Mesendoderm (in vitro differentiated cells): ENCODE data around the gene ZNF778.

Experiments
- DNase-seq: peaks from one replicate; pipeline ENCODE4 v3.0.0; 2013
- H2AK5ac ChIP-seq: 2 replicates; pipeline ENCODE4 v1.6.1; 2013; ENCODE audit warnings: low read length, inconsistent platforms
- H2BK120ac ChIP-seq: 2 replicates; pipeline ENCODE4 v1.6.1; 2013; ENCODE audit warnings: low read depth, mild to moderate bottlenecking, low read length, moderate library complexity, mixed read lengths
- H2BK15ac ChIP-seq: replicated peaks from 2 replicates; pipeline ENCODE4 v1.6.1; 2013; ENCODE audit warnings: low read depth, mild to moderate bottlenecking, moderate library complexity
- H2BK5ac ChIP-seq: 2 replicates; pipeline ENCODE4 v1.6.1; 2013; ENCODE audit warnings: low read length, inconsistent platforms
- H3K18ac ChIP-seq: 2 replicates; pipeline ENCODE4 v1.6.1; 2013; ENCODE audit warnings: mild to moderate bottlenecking, low read length, mixed read lengths
- H3K23ac ChIP-seq: one replicate; pipeline ENCODE4 v1.6.1; 2013; ENCODE audit warnings: low read length
- H3K27ac ChIP-seq: 2 replicates; pipeline ENCODE4 v1.5.1; 2013; ENCODE audit warnings: low read depth, mild to moderate bottlenecking, inconsistent platforms, low read length, moderate library complexity
- H3K27me3 ChIP-seq: 2 replicates; pipeline ENCODE4 v1.6.1; 2013; ENCODE audit warnings: low read length, control low read depth, mild to moderate bottlenecking, inconsistent platforms; ENCODE audit not compliant: insufficient read depth, poor library complexity
- H3K36me3 ChIP-seq: 2 replicates; pipeline ENCODE4 v1.6.1; 2013; ENCODE audit warnings: low read length, inconsistent platforms; ENCODE audit not compliant: control insufficient read depth, insufficient read depth
- H3K4ac ChIP-seq: one replicate; pipeline ENCODE4 v1.6.1; 2013; ENCODE audit warnings: low read depth, mild to moderate bottlenecking, low read length, moderate library complexity
- H3K4me1 ChIP-seq: 2 replicates; pipeline ENCODE4 v1.6.1; 2013; ENCODE audit warnings: low read depth, low read length, inconsistent platforms; ENCODE audit not compliant: control insufficient read depth
- H3K4me2 ChIP-seq: 2 replicates; pipeline ENCODE4 v1.6.1; 2013; ENCODE audit warnings: low read length
- H3K4me3 ChIP-seq: 2 replicates; pipeline ENCODE4 v1.5.1; 2013; ENCODE audit warnings: mild to moderate bottlenecking, low read length
- H3K56ac ChIP-seq: one replicate; pipeline ENCODE4 v1.6.1; 2013; ENCODE audit warnings: low read length
- H3K79me1 ChIP-seq: 2 replicates; pipeline ENCODE4 v1.6.1; 2013; ENCODE audit warnings: low read length, inconsistent platforms
- H3K79me2 ChIP-seq: 2 replicates; pipeline ENCODE4 v1.6.1; 2013; ENCODE audit warnings: mild to moderate bottlenecking, low read length; ENCODE audit not compliant: control insufficient read depth, insufficient read depth
- H3K9ac ChIP-seq: 2 replicates; pipeline ENCODE4 v1.6.1; 2013; ENCODE audit warnings: low read length, inconsistent platforms
- H4K5ac ChIP-seq: one replicate; pipeline ENCODE4 v1.6.1; 2013; ENCODE audit warnings: low read length
- H4K8ac ChIP-seq: one replicate; pipeline ENCODE4 v1.6.1; 2013; ENCODE audit warnings: low read depth, mild to moderate bottlenecking, control low read depth, low read length, moderate library complexity
- WGBS: extraction: QIAGEN DNeasy Blood & Tissue Kit; methylation state at CpG from one replicate; pipeline ENCODE4 v1.1.7; 2013; ENCODE audit warnings: low lambda C conversion rate, missing lambda C conversion rate; ENCODE audit not compliant: insufficient coverage; ENCODE audit errors: extremely low coverage; 5-methylcytosine and 5-hydroxymethylcytosine counted together

ZNF778 gene

GRCh38 chr16:89221604-89222003 lies 4.1 kb downstream of the ZNF778 start:
- Histone ChIP-seq H3K56ac (no peak overlapping the region), H3K36me3 (peaks cover 10% of the 10 kb centered on the region), H3K4me3 (no peak overlapping the region), H3K23ac (no peak overlapping the region), H2BK120ac (no peak overlapping the region), H3K9ac (no peak overlapping the region), H2BK15ac (no peak overlapping the region), H2AK5ac (no peak overlapping the region), H4K5ac (no peak overlapping the region), H3K79me1 (peaks cover 5% of the 10 kb centered on the region), H3K79me2 (peaks cover 2% of the 10 kb centered on the region), H3K18ac (no peak overlapping the region), H3K27ac (no peak overlapping the region), H3K4ac (no peak overlapping the region), H4K8ac (no peak overlapping the region), H3K4me2 (no peak overlapping the region), H2BK5ac (no peak overlapping the region), H3K4me1 (no peaks in the 10 kb centered on the region), H3K27me3 (no peaks in the 10 kb centered on the region)
- no CpG with 5 or more reads among the region's 3 CpGs for WGBS
- no peak for DNase-seq

DNA sequence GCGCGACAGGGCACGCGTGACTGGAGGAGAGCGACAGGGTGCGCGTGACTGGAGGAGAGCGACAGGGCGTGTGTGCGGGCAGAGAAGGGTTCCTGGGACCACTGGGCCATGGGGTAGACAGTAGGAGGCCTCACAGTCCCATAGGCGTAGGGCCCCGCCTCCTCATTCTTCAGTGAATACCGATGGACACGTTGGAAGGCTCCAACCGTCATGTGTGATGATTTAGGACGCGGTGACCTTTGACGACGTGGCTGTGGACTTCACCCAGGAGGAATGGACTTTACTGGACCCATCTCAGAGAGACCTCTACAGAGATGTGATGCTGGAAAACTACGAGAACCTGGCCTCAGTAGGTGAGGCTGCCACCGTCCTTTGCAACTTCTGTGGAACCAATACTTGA lies 5.4 kb downstream of the ZNF778 start:
- H2BK120ac ChIP-seq = no peak overlapping the region
- no peak overlapping the region for H2BK15ac ChIP-seq
- H2BK5ac ChIP-seq = no peak overlapping the region
- H3K4me1 ChIP-seq = no peaks in the 10 kb centered on the region
- H3K27ac ChIP-seq = no peak overlapping the region
- no peak overlapping the region for H3K56ac ChIP-seq
- no peak overlapping the region for H3K4ac ChIP-seq
- H4K8ac ChIP-seq = no peak overlapping the region
- no peak overlapping the region for H3K4me3 ChIP-seq
- H3K23ac ChIP-seq = no peak overlapping the region
- no peak overlapping the region for H3K9ac ChIP-seq
- no peak overlapping the region for H4K5ac ChIP-seq
- H3K79me1 ChIP-seq = peaks cover 5% of the 10 kb centered on the region
- WGBS = no CpG with 5 or more reads among the region's 21 CpGs
- no peak for DNase-seq
- H3K4me2 ChIP-seq = no peak overlapping the region
- H3K18ac ChIP-seq = no peak overlapping the region
- H3K36me3 ChIP-seq = peaks cover 22% of the 10 kb centered on the region
- no peak overlapping the region for H2AK5ac ChIP-seq
- no peaks in the 10 kb centered on the region for H3K27me3 ChIP-seq
- H3K79me2 ChIP-seq = peaks cover 2% of the 10 kb centered on the region

GRCh38 chr16:89224665-89225064 lies 7.2 kb downstream of the ZNF778 start:
- H2BK5ac ChIP-seq = no peak overlapping the region
- peaks cover 27% of the 10 kb centered on the region for H3K36me3 ChIP-seq
- H3K4me1 ChIP-seq = no peaks in the 10 kb centered on the region
- no peak overlapping the region for H3K23ac ChIP-seq
- no CpG with 5 or more reads among the region's 10 CpGs for WGBS
- no peak overlapping the region for H2AK5ac ChIP-seq
- no peak overlapping the region for H3K56ac ChIP-seq
- H3K27ac ChIP-seq = no peak overlapping the region
- no peak overlapping the region for H2BK120ac ChIP-seq
- H3K18ac ChIP-seq = no peak overlapping the region
- no peaks in the 10 kb centered on the region for H3K79me2 ChIP-seq
- no peaks in the 10 kb centered on the region for H3K27me3 ChIP-seq
- DNase-seq = no peak
- no peak overlapping the region for H3K9ac ChIP-seq
- no peak overlapping the region for H2BK15ac ChIP-seq
- H3K4me2 ChIP-seq = no peak overlapping the region
- H3K4me3 ChIP-seq = no peak overlapping the region
- no peak overlapping the region for H3K4ac ChIP-seq
- H4K8ac ChIP-seq = no peak overlapping the region
- no peaks in the 10 kb centered on the region for H3K79me1 ChIP-seq
- H4K5ac ChIP-seq = no peak overlapping the region

GRCh38 chr16:89230255-89230654 lies 12.8 kb downstream of the ZNF778 start:
- H3K36me3 ChIP-seq = peaks cover 41% of the 10 kb centered on the region
- no peak overlapping the region for H2BK5ac ChIP-seq
- H3K27me3 ChIP-seq = no peaks in the 10 kb centered on the region

GRCh38 chr16:89232107-89232506 lies 14.6 kb downstream of the ZNF778 start:
- no CpG with 5 or more reads among the region's 2 CpGs for WGBS

More at GRCh38 chr16:89230255-89230654, 12.8 kb downstream of the ZNF778 start:
- peaks cover 3% of the 10 kb centered on the region for H3K79me1 ChIP-seq
- H4K5ac ChIP-seq = no peak overlapping the region
- no peak overlapping the region for H4K8ac ChIP-seq
- H2BK15ac ChIP-seq = no peak overlapping the region
- H2BK120ac ChIP-seq = no peak overlapping the region
- H3K23ac ChIP-seq = no peak overlapping the region
- H3K9ac ChIP-seq = no peak overlapping the region
- no peak overlapping the region for H3K56ac ChIP-seq
- no peak overlapping the region for H3K4me3 ChIP-seq
- no CpG with 5 or more reads among the region's 14 CpGs for WGBS
- DNase-seq = no peak
- H3K27ac ChIP-seq = no peak overlapping the region
- H3K4me2 ChIP-seq = no peak overlapping the region
- H3K4ac ChIP-seq = no peak overlapping the region
- H3K79me2 ChIP-seq = no peaks in the 10 kb centered on the region
- no peak overlapping the region for H2AK5ac ChIP-seq
- no peak overlapping the region for H3K18ac ChIP-seq
- no peaks in the 10 kb centered on the region for H3K4me1 ChIP-seq

GRCh38 chr16:89233678-89234490 lies 16.4 kb downstream of the ZNF778 start:
- Histone ChIP-seq H3K56ac (no peak overlapping the region), H3K18ac (no peak overlapping the region), H2BK120ac (no peak overlapping the region), H3K79me2 (no peaks in the 10 kb centered on the region), H3K4me2 (no peak overlapping the region), H3K9ac (no peak overlapping the region), H2AK5ac (no peak overlapping the region), H3K4me3 (no peak overlapping the region), H3K27me3 (no peaks in the 10 kb centered on the region), H3K23ac (no peak overlapping the region), H3K27ac (no peak overlapping the region), H2BK15ac (no peak overlapping the region), H3K4ac (no peak overlapping the region), H3K79me1 (peaks cover 3% of the 10 kb centered on the region), H4K5ac (no peak overlapping the region), H3K36me3 (peaks cover 19% of the 10 kb centered on the region), H3K4me1 (no peaks in the 10 kb centered on the region), H4K8ac (no peak overlapping the region), H2BK5ac (no peak overlapping the region)
- no peak for DNase-seq
- no CpG with 5 or more reads among the region's 16 CpGs for WGBS

More at GRCh38 chr16:89232107-89232506, 14.6 kb downstream of the ZNF778 start:
- Histone ChIP-seq H3K9ac (no peak overlapping the region), H3K79me2 (no peaks in the 10 kb centered on the region), H2BK120ac (no peak overlapping the region), H3K4ac (no peak overlapping the region), H3K4me1 (no peaks in the 10 kb centered on the region), H3K36me3 (peaks cover 30% of the 10 kb centered on the region), H3K56ac (no peak overlapping the region), H4K5ac (no peak overlapping the region), H2BK5ac (no peak overlapping the region), H3K18ac (no peak overlapping the region), H4K8ac (no peak overlapping the region), H3K79me1 (peaks cover 3% of the 10 kb centered on the region), H3K23ac (no peak overlapping the region), H3K4me2 (no peak overlapping the region), H2BK15ac (no peak overlapping the region), H3K27me3 (no peaks in the 10 kb centered on the region), H3K27ac (no peak overlapping the region), H3K4me3 (no peak overlapping the region), H2AK5ac (no peak overlapping the region)
- DNase-seq = no peak
